DLD1 (cell line): ENCODE data around the gene BRINP1.
"Not testable (repeated sequence)": the region's sequence is repeated elsewhere in the genome, so short reads cannot be mapped to it uniquely, and the experiment has no call there.

Source experiments
- in situ Hi-C: cut with HindIII; loops from 2 replicates; pipeline ENCODE4 v1.10.0; 2017; ENCODE audit warnings: low sequenced_read_pairs

Gene BRINP1

GRCh38 chr9:119215651-119216050 is 153.6 kb downstream of the BRINP1 start:
- in situ Hi-C loops: no loop called here

GRCh38 chr9:119213471-119213870 is 155.8 kb downstream of the BRINP1 start:
- in situ Hi-C loops: no loop called here

GRCh38 chr9:119197893-119198607 is 171.2 kb downstream of the BRINP1 start:
- in situ Hi-C loops: no loop called here

DNA sequence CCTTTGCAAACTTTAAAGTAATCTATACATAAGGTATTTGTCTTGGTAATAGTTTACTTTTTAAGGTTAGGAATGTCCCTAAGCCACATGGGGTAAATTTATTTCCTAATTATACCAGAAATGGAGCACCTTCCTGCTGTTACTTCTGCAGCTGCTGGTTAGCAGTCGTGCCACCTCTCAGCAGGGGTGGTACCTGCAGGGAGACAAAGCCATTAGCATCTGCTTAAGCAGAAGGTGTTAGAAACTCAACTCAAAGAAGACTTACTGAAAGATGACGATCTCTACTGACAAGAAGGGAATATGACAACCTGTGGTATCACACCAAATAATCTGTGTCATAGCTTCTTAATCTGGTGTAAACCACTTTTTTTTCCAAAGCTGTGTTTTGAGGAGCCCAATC is 173.7 kb downstream of the BRINP1 start:
- in situ Hi-C loops: no loop called here

DNA sequence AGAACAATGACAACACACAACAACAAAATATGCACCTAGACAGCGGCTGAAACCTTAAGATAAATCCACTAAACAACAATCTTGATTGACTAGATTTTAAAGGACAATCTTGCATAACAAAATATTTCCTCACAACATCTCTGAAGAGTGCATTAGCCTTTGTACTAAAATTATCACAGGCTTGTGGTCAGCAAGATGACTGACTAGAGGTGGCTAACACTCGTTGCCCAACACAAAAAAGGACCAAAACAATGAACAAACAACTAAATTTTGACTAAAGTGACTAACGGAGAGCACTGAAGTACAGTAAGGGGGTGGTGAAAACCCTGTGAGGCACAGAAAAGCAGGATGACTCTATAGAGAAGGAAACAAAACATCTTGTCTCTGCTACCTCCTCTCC is 183.9 kb downstream of the BRINP1 start:
- in situ Hi-C loops: no loop called here

DNA sequence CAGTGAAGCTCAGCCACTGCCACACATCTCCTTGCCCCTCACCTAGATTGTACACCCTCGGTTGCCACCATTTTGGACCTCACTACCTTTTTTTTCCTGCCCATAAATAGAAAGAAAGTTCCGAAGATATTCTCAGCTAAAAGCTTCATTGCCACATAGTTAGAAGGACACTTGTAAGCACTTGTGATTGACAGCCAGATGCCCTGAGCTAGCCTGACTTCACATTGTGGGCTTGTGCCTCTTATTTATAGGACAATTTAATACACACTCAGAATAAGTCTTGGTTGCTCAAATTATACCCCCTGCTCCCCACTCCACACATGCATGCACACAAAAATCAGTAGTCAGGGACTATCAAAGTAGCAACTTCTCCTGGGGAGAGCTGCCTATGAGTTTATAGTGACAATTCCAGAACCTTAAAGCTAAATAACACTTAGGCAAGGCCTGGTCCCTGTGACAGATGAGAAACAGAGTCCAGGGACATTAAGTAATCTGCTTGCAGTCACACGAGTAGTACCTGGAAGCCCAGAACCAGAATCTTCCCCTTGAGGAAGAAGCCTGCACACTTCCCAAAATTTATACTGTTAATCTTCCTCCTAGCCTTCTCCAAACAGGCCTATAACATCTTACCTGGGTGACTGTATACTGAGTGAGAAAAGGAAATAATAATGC is 184.8 kb downstream of the BRINP1 start:
- in situ Hi-C loops: no loop called here

GRCh38 chr9:119181561-119181960 is 187.7 kb downstream of the BRINP1 start:
- in situ Hi-C loops: no loop called here

GRCh38 chr9:119180897-119181296 is 188.3 kb downstream of the BRINP1 start:
- in situ Hi-C loops: no loop called here

GRCh38 chr9:119179701-119180100 is 189.5 kb downstream of the BRINP1 start:
- in situ Hi-C loops: no loop called here

DNA sequence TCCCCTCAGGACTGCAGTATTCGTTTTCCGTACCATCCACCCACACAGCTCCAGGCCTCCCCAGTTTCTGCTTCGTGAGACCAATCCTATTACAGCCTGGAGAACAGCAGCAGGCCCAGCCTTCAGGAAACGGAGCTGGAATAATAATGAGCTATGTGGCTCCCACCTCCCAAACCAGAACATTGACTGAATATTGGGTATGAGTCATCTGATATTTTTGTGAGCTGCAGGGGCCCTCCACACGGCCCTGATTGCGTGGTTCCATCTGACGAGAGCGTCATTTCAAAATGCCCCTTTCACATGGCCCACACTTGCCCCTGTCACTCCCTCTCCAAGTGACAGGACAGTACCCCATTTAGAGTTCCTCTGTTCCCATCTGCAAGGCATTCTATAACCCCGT is 192.0 kb downstream of the BRINP1 start:
- in situ Hi-C loops: no loop called here

- in situ Hi-C loops: no loop called here
Observed at GRCh38 chr9:119175581-119175980, 193.7 kb downstream of the BRINP1 start.

DNA sequence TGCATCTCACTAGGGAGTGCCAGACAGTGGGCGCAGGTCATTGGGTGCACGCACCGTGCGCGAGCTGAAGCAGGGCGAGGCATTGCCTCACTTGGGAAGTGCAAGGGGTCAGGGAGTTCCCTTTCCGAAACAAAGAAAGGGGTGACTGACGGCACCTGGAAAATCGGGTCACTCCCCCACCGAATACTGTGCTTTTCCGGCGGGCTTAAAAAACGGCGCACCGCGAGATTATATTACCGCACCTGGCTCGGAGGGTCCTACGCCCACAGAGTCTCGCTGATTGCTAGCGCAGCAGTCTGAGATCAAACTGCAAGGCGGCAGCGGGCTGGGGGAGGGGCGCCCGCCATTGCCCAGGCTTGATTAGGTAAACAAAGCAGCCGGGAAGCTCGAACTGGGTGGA is 200.0 kb downstream of the BRINP1 start:
- in situ Hi-C loops: not testable (repeated sequence)

GRCh38 chr9:119167876-119168275 is 201.4 kb downstream of the BRINP1 start:
- in situ Hi-C loops: no loop called here

GRCh38 chr9:119167267-119167666 is 202.0 kb downstream of the BRINP1 start:
- in situ Hi-C loops: no loop called here

- in situ Hi-C loops: no loop called here
Observed at GRCh38 chr9:119166096-119166495, 203.1 kb downstream of the BRINP1 start.

GRCh38 chr9:119165131-119165530 is 204.1 kb downstream of the BRINP1 start:
- in situ Hi-C loops: no loop called here

DNA sequence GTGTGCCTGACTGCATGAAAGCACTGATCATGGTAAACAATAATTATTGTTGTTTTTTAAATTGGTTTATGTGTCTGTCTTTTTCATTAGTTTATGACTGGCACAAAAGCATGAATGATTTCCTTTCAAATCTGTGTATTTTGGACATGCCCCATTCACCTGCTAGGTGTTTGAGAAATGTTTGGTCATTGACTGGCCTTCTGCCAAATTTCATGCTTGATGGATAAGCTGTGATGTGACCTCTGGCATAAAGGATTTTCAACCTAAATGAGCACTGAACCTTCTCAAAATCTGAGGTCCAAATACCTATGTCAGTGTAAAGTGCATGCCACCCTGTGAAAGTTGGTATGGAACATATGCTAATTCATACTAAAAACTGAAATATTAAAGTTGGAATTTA is 204.5 kb downstream of the BRINP1 start:
- in situ Hi-C loops: no loop called here

DNA sequence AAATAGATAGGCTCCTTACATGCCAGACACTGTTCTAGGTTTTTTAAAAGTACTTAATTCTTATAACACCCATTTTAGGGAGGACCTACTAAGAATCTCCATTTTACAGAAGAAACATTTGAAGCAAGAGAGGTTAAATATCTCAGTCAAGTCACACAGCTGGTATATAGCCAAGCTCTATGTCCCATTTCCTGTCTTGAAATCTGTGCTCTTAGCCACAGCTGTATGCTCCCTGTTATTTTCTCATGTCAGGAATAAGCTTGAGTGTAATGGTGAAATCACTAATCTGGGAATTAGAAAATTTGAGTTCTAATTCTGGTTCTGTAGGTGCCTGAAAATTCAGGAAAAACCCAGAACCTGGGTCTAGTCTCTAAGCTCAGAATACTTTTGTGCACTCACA is 208.7 kb downstream of the BRINP1 start:
- in situ Hi-C loops: no loop called here

GRCh38 chr9:119159386-119159785 is 209.8 kb downstream of the BRINP1 start:
- in situ Hi-C loops: no loop called here

GRCh38 chr9:119157196-119157595 is 212.0 kb downstream of the BRINP1 start:
- in situ Hi-C loops: no loop called here

- in situ Hi-C loops: no loop called here
Observed at GRCh38 chr9:119156354-119156753, 212.9 kb downstream of the BRINP1 start.

DNA sequence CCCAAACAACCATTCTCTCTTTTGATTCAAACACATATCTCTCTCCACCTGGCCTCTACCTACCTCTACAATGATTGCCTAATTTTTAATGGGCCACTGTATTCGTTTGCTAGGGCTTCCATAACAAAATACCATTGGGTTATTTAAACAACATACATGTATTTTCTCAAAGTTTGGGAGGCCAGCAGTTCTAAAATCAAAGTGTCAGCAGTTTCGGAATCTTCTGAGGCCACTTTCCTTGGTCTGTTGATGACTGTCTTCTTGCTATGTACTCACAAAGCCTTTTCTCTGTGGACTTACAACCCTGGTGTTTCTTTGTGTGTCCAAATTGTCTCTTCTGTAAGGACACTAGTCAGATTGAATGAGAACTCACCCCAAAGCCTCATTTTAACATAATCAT is 214.7 kb downstream of the BRINP1 start:
- in situ Hi-C loops: no loop called here

DNA sequence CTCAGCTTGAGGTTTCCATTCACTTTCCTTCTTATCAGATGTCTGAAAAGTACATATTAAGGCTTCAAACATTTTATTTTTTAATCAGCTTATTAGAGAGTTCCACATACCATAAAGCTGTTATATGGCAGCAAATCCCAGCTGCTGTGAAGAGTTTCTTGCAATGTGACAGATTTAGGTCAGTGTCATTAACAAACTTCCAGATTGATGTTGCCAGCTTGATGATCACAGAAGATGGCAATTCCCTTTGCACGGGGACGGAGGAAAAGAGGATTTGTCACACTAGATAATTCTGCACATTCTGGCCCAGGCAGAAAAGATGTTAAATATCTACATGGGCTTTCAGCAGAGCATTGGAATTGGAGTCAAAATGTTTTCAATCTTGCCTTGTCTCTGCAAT is 215.8 kb downstream of the BRINP1 start:
- in situ Hi-C loops: no loop called here
